HG03565 (cell line): ENCODE data around the gene ATP10D.
A peak's percentile ranks its signal among the peaks of the same experiment; 100 is the strongest.

Experiments
- ATAC-seq: cut with Tn5 transposase; IDR thresholded peaks from one replicate; pipeline ENCODE4 v1.9.1; 2021; ENCODE audit warnings: mild to moderate bottlenecking, moderate library complexity; ENCODE audit not compliant: unreplicated experiment

The ATP10D gene

GRCh38 chr4:47572981-47573380, 87.9 kb downstream of the ATP10D start:
- ATAC-seq, result no peak

GRCh38 chr4:47577779-47578553, 92.9 kb downstream of the ATP10D start:
- ATAC-seq, result no peak

GRCh38 chr4:47579235-47579634, 94.2 kb downstream of the ATP10D start:
- ATAC-seq, result no peak

- ATAC-seq, result no peak
Measured at GRCh38 chr4:47590325-47590724, 105.2 kb downstream of the ATP10D start.

GRCh38 chr4:47597696-47598095, 112.6 kb downstream of the ATP10D start:
- no peak for ATAC-seq

- ATAC-seq, result no peak
Measured at GRCh38 chr4:47598320-47598719, 113.2 kb downstream of the ATP10D start.

GRCh38 chr4:47598896-47599295, 113.8 kb downstream of the ATP10D start:
- ATAC-seq, result no peak

- ATAC-seq, result no peak
Measured at GRCh38 chr4:47606482-47606881, 121.4 kb downstream of the ATP10D start.

GRCh38 chr4:47612116-47613023, 127.3 kb downstream of the ATP10D start:
- ATAC-seq, result no peak

GRCh38 chr4:47615385-47615784, 130.3 kb downstream of the ATP10D start:
- no peak for ATAC-seq

GRCh38 chr4:47617607-47618006, 132.5 kb downstream of the ATP10D start:
- peak; percentile 79 for ATAC-seq

- ATAC-seq, result no peak
Measured at GRCh38 chr4:47619691-47620090, 134.6 kb downstream of the ATP10D start.

- no peak for ATAC-seq
Measured at GRCh38 chr4:47621181-47621580, 136.1 kb downstream of the ATP10D start.

GRCh38 chr4:47624031-47624441, 139.0 kb downstream of the ATP10D start:
- no peak for ATAC-seq

GRCh38 chr4:47631161-47631560, 146.1 kb downstream of the ATP10D start:
- ATAC-seq, result no peak

GRCh38 chr4:47639531-47639930, 154.5 kb downstream of the ATP10D start:
- ATAC-seq, result peak; percentile 60

- no peak for ATAC-seq
Measured at GRCh38 chr4:47640911-47641310, 155.8 kb downstream of the ATP10D start.

GRCh38 chr4:47641755-47642154, 156.7 kb downstream of the ATP10D start:
- ATAC-seq, result no peak

- ATAC-seq, result no peak
Measured at GRCh38 chr4:47642191-47642830, 157.2 kb downstream of the ATP10D start.
